A673 (cell line): Measurements from ENCODE around the gene TSHZ2. TPM values are rescaled to one million over a fixed set of nuclear protein-coding genes. Genes with fewer than 3 reads are reported as not detected.

Experiments used
- BruUV-seq: library from RNA; stranded (reverse); fragments of 400-500 nt; replicated peaks from 2 replicates; lab custom pipeline; 2021; lab: Mats Ljungman, UMichigan
- CTCF ChIA-PET: fragments of 300-600 bp; sonication (Branson Sonifier 250); formaldehyde crosslinking; loops from one replicate; lab custom pipeline; 2022; ENCODE audit warnings: antibody characterized with exemption; lab: Charles Lee
- POLR2A ChIA-PET: fragments of 300-600 bp; sonication (Branson Sonifier 250); formaldehyde crosslinking; loops from one replicate; lab custom pipeline; 2022; ENCODE audit warnings: antibody characterized with exemption; ENCODE audit not compliant: low non-redundant PET; lab: Charles Lee
- DNase-seq: peaks from one replicate; pipeline ENCODE4 v3.0.0-alpha.2; 2015; ENCODE audit warnings: low spot score
- H3K27ac ChIP-seq: fragments of 200-600 bp; sonication (generic); 2 replicates; pipeline ENCODE4 v1.5.1; 2016; ENCODE audit warnings: mixed run types, low read depth, mild to moderate bottlenecking, mixed read lengths, antibody characterized with exemption, low read length; ENCODE audit not compliant: poor library complexity, severe bottlenecking
- H3K27me3 ChIP-seq: fragments of 200-600 bp; sonication (generic); replicated peaks from 2 replicates; pipeline ENCODE4 v1.6.1; 2017; ENCODE audit warnings: mixed run types, low read depth, mild to moderate bottlenecking, mixed read lengths, antibody characterized with exemption, low read length; ENCODE audit not compliant: insufficient read depth, poor library complexity
- H3K36me3 ChIP-seq: fragments of 200-600 bp; sonication (generic); 2 replicates; pipeline ENCODE4 v1.6.1; 2016; ENCODE audit warnings: mixed run types, mild to moderate bottlenecking, mixed read lengths, antibody characterized with exemption, low read length; ENCODE audit not compliant: insufficient read depth, poor library complexity, severe bottlenecking
- H3K4me1 ChIP-seq: fragments of 200-600 bp; sonication (generic); 2 replicates; pipeline ENCODE4 v1.6.1; 2017; ENCODE audit warnings: mixed run types, mild to moderate bottlenecking, mixed read lengths, antibody characterized with exemption, low read length; ENCODE audit not compliant: insufficient read depth, poor library complexity, severe bottlenecking
- H3K4me3 ChIP-seq: fragments of 200-600 bp; sonication (generic); 2 replicates; pipeline ENCODE4 v1.5.1; 2016; ENCODE audit warnings: low read depth, mixed run types, mild to moderate bottlenecking, mixed read lengths, low read length; ENCODE audit not compliant: poor library complexity, severe bottlenecking
- H3K9me3 ChIP-seq: fragments of 200-600 bp; sonication (generic); 2 replicates; pipeline ENCODE4 v1.6.1; 2016; ENCODE audit warnings: mixed run types, low read depth, mild to moderate bottlenecking, mixed read lengths, antibody characterized with exemption, low read length; ENCODE audit not compliant: poor library complexity, severe bottlenecking
- CTCF ChIP-seq: fragments of 300-800, 200-600 bp; sonication (generic); conservative IDR thresholded peaks from 2 replicates; pipeline ENCODE4 v1.5.1; 2017; ENCODE audit warnings: low read depth, mild to moderate bottlenecking, antibody characterized with exemption, low read length, moderate library complexity, mixed read lengths
- EZH2 ChIP-seq: fragments of 200-600 bp; sonication (generic); IDR thresholded peaks from 2 replicates; pipeline ENCODE4 v1.6.1; 2017; ENCODE audit warnings: borderline replicate concordance, low read depth, mild to moderate bottlenecking, mixed read lengths, antibody characterized with exemption, low read length; ENCODE audit not compliant: poor library complexity, severe bottlenecking
- intact Hi-C: fragments of 100-400 bp; cut with micrococcal nuclease; formaldehyde crosslinking; loops from one replicate; pipeline ENCODE4 v1.10.0; 2022; ENCODE audit not compliant: unreplicated experiment
- total RNA-seq: library from RNA; stranded (reverse); gene quantifications from 2 replicates; pipeline ENCODE4 v1.2.3, GENCODE V29; 2021

The TSHZ2 gene
- total RNA-seq, 1 experiment from 2014 or later: 4.1 TPM

DNA sequence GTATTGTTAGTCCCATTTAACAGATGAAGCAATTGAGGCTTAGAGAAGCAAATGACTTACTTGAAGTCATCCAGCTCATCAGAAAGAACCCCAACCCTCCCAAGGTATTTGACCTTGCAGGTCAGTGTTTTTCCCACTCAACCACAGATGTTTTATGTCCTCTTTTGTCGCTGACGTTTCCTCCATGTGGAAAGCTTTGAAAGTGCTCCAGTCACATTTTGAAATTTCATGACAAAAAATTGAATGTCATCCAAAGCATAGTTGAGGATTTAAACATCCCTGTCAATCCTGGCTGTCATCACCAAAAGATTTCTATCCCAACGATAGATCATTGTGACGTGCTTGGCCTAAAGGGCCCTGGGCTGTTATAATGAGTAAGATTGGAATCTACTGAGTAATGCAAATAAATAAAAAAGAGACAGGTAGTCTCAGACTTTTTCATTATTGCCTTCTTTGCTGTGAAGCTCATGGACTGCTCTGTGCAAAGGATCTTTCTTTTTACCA lies 102.7 kb downstream of the TSHZ2 start:
- H3K36me3 ChIP-seq: no peaks in the 10 kb centered on the region
- DNase-seq: no peak
- intact Hi-C loops: no loop called here
- H3K27me3 ChIP-seq: no peaks in the 10 kb centered on the region
- H3K4me3 ChIP-seq: no peak overlapping the region
- ChIA-PET POLR2A (no interaction called here), CTCF (no interaction called here)
- H3K9me3 ChIP-seq: no peaks in the 10 kb centered on the region
- peaks cover 68% of the 10 kb centered on the region for H3K4me1 ChIP-seq
- TF ChIP-seq EZH2 (no peak), CTCF (no peak)
- no peak overlapping the region for H3K27ac ChIP-seq
- no TSS peak for BruUV-seq

DNA sequence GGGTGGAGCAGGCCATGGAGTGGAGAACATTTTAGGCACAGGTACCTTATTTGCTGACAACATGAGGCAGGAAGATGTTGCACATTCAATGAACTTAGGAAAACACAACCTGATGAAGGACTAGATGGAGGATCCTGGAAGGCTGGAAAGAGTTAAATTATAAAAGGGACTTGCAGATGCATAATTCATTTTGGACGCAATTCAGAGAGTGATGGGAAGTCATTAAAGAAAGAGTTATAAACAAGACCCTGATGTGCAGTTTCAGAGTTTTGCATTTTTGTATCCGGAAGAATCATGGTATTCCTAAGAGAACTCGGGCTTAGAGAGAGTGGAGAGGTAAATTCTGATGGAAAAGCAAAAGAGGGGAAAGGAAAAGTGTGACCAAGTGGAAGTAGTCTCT lies 104.5 kb downstream of the TSHZ2 start:
- no peak for DNase-seq
- intact Hi-C loops: no loop called here
- BruUV-seq: no TSS peak
- Histone ChIP-seq H3K36me3 (no peaks in the 10 kb centered on the region), H3K4me1 (peaks cover 68% of the 10 kb centered on the region), H3K27ac (no peak overlapping the region), H3K27me3 (no peaks in the 10 kb centered on the region), H3K9me3 (no peaks in the 10 kb centered on the region), H3K4me3 (no peak overlapping the region)
- TF ChIP-seq EZH2 (no peak), CTCF (no peak)
- ChIA-PET POLR2A (no interaction called here), CTCF (no interaction called here)

GRCh38 chr20:53077373-53078205 lies 105.4 kb downstream of the TSHZ2 start:
- DNase-seq: no peak
- H3K27ac ChIP-seq: no peak overlapping the region
- no peak overlapping the region for H3K4me3 ChIP-seq
- ChIA-PET POLR2A (no interaction called here), CTCF (no interaction called here)
- no peaks in the 10 kb centered on the region for H3K36me3 ChIP-seq
- no peak for TF ChIP-seq CTCF
- no peak for TF ChIP-seq EZH2
- no TSS peak for BruUV-seq
- intact Hi-C loops: no loop called here
- H3K9me3 ChIP-seq: no peaks in the 10 kb centered on the region
- peaks cover 75% of the 10 kb centered on the region for H3K4me1 ChIP-seq
- no peaks in the 10 kb centered on the region for H3K27me3 ChIP-seq
